Tibial nerve (tissue), 4 donors: ENCODE data around the gene CSKMT.

Experiments used
- CTCF ChIP-seq, 5 experiments: fragments of 200-600 bp in 3 of 5; fragments of 450-650 bp in 2 of 5; sonication (generic) in 3 of 5; IDR thresholded peaks; one replicate each; pipeline ENCODE4 v1.5.1; 2016 to 2019; ENCODE audit warnings: antibody characterized with exemption in 5 of 5, mild to moderate bottlenecking in 3 of 5, moderate library complexity in 2 of 5
- EP300 ChIP-seq, 2 donors: sonication (generic); formaldehyde crosslinking; IDR thresholded peaks; one replicate each; pipeline ENCODE4 v1.6.1; 2017; ENCODE audit warnings: antibody characterized with exemption in 2 of 2, mild to moderate bottlenecking in 1 of 2
- POLR2A ChIP-seq, 2 donors: fragments of 450-650 bp; IDR thresholded peaks; one replicate each; pipeline ENCODE4 v1.6.1; 2017; ENCODE audit warnings: antibody characterized with exemption in 2 of 2, mild to moderate bottlenecking in 2 of 2, moderate library complexity in 2 of 2

GRCh38 chr11:62676698-62677097, 11.6 kb downstream of the CSKMT start:
- TF ChIP-seq POLR2A (IDR thresholded peaks at IDR 0.05): no peak
- TF ChIP-seq CTCF (IDR thresholded peaks at IDR 0.05): no peak
- TF ChIP-seq EP300 (IDR thresholded peaks at IDR 0.05): no peak
